ENCODE data around the gene HOXD10. TPM values are rescaled to one million over a fixed set of nuclear protein-coding genes. Genes with fewer than 3 reads are reported as not detected.

HOXD10 gene
- total RNA-seq, 1 donor from 2014 or later: 7.8 TPM

GRCh38 chr2:176122052-176122682 lies 5.6 kb downstream of the HOXD10 start:
- peak in 1 of 2 donors; percentile 95 for DNase-seq (ENCODE audit: low read depth in 2 of 2)

- peak in 1 of 2 donors; percentile 60 for DNase-seq (ENCODE audit: low read depth in 2 of 2)
Measured at GRCh38 chr2:176122683-176123410, 6.3 kb downstream of the HOXD10 start, which contains the start of gene HOXD9. TSS of gene HOXD9 (plus strand) at chr2:176122719. CDS start at chr2:176122769, 50 bp downstream.

DNA sequence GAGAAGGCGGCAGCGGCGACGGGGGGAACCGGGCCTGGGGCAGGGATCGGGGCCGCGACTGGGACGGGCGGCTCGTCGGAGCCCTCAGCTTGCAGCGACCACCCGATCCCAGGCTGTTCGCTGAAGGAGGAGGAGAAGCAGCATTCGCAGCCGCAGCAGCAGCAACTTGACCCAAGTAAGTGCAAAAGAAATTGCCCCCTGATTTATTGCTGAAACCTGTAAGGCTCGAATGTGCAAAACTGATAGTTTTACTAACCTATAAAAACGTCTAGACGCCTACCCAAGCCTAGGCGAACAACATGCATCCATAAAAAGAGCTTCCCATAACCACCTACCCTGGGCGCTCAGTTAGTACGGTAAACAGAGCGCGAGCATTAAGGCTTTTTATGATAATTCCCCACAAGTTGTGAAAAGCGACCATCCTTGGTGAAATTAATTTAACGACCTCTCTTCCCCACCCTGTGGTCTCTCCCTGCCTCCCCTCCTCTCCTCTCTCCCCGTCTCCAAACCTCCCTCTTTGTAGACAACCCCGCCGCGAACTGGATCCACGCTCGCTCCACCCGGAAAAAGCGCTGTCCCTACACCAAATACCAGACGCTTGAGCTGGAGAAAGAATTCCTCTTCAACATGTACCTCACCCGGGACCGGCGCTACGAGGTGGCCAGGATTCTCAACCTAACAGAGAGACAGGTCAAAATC lies 7.0 kb downstream of the HOXD10 start:
- peak in 1 of 2 donors; percentile 55 for DNase-seq (ENCODE audit: low read depth in 2 of 2)

- peak in 1 of 2 donors; percentile 50 for DNase-seq (ENCODE audit: low read depth in 2 of 2)
Measured at GRCh38 chr2:176124110-176124946, 7.8 kb downstream of the HOXD10 start.

GRCh38 chr2:176124947-176125771 lies 8.6 kb downstream of the HOXD10 start:
- peak in 1 of 2 donors; percentile 33 for DNase-seq (ENCODE audit: low read depth in 2 of 2)

GRCh38 chr2:176125772-176126054 lies 9.1 kb downstream of the HOXD10 start:
- peak in 1 of 2 donors; percentile 72 for DNase-seq (ENCODE audit: low read depth in 2 of 2)

DNA sequence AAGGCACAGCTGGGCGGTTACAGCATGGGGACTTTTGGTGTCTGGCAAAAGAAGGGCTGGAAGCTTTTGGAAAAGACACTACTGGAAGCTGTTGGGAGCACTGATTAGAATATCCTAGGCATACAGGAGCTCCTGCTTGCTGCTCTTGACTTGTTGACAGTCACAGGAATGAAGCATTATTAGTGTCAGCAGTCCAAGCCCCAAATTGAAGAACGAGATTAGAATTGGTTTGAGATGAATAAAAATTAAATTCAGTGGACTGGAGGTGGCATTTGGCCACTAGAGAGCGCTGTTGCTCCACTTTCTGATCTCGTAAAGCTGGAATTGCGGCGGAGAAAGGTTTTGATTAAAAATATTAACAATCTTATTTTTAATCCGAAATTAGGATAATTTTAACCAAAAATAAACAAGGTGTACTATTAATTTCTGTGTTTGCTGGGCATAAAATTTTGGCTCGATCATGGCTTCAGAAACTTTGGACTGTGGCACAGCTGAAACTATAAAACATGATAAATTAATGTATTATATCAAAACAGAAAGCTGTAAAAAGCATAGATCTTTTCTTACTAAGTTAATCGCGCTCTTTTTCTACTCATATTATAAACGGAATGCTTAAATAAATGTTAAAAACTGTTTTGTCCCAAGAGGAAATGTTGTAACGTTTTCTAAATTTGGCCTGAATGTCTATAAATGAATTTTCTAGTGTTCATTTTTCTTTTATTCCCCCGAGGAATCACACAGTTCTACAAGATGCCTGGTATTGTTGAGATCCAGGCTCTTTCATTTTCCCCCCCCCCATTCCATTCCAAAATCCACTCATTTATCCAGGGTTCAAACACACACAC lies 10.6 kb downstream of the HOXD10 start:
- peak; percentile 86 for DNase-seq (ENCODE audit: low read depth in 2 of 2)

DNA sequence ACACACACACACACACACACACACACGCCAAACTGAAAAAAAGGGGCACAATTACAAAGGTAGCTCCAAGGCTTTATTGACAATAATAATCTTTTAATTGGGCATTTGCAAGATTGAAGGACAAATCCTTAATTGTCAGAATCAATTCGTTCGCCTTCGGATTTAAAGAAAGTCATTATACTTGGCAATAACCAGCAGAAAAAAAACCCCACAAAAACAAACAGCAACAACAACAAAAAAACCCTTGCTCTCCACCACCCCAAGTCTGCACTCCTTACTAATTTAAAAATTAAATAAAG lies 11.1 kb downstream of the HOXD10 start:
- DNase-seq (ENCODE audit: low read depth in 2 of 2): no peak

GRCh38 chr2:176128172-176128981 lies 11.8 kb downstream of the HOXD10 start:
- peak in 1 of 2 donors; percentile 58 for DNase-seq (ENCODE audit: low read depth in 2 of 2)

GRCh38 chr2:176128982-176129796 lies 12.6 kb downstream of the HOXD10 start, which contains the start of gene HOXD8:
TSS of gene HOXD8 (plus strand) at chr2:176129705. CDS start at chr2:176130367, 662 bp downstream.
- DNase-seq (ENCODE audit: low read depth in 2 of 2): peak; percentile 88 to 96

GRCh38 chr2:176129813-176130146 lies 13.2 kb downstream of the HOXD10 start:
- DNase-seq (ENCODE audit: low read depth in 2 of 2): no peak

DNA sequence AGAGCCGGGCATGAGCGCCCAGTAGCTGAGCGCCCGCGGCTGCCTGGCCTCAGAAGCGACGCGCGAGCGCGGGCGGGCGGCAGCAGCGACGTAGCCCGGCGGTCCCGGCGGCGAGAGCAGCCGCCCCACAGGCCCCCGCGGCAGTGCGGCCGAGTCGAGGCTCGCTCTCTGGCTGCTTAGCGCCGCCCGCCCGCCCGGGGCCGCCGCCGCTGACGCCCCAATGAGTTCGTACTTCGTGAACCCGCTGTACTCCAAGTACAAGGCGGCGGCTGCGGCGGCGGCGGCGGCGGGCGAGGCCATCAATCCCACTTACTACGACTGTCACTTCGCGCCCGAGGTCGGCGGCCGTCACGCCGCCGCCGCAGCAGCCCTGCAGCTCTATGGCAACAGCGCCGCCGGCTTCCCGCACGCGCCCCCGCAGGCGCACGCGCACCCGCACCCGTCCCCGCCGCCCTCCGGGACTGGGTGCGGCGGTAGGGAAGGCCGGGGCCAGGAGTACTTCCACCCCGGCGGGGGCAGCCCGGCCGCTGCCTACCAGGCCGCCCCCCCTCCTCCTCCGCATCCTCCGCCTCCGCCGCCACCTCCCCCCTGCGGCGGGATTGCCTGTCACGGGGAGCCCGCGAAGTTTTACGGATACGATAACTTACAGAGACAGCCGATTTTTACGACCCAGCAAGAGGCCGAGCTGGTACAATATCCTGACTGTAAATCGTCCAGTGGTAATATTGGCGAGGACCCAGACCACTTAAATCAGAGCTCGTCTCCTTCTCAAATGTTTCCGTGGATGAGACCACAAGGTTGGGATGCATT lies 13.8 kb downstream of the HOXD10 start:
- DNase-seq (ENCODE audit: low read depth in 2 of 2): peak in 1 of 2 donors; percentile 85

DNA sequence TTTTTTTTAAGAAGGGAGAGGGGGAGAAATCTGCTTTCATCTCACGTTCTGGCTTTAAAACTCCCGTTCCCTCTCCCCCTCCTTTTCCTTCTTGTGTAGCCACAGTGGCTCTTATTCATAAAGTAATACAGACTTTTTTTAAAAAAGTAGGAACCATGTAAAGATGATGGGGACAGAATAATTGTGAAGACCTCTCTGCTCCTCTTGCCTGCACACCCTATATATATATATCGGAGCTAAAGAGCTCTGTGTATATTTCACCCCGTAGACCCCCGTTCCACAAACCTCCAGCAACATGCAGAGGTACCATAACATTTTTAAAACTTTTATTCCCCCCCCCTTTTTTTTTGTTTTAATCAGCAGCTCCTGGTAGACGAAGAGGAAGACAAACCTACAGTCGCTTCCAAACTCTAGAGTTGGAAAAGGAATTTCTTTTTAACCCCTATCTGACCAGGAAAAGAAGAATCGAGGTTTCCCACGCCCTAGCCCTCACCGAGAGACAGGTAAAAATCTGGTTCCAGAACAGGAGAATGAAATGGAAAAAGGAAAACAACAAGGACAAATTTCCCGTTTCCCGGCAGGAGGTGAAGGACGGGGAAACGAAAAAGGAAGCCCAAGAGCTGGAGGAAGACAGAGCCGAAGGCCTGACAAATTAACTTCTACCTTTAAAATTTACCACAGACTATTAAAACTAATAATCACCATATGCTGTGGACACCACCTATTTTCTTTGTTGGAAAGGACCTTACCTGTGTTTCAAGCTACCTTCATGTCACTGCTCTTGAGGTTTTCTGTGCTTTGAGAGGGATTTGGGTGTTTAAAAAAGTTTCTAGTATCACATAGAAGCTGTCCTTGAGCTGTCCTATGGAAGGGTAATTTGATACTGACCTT lies 14.6 kb downstream of the HOXD10 start:
- DNase-seq (ENCODE audit: low read depth in 2 of 2): peak in 1 of 2 donors; percentile 33

DNA sequence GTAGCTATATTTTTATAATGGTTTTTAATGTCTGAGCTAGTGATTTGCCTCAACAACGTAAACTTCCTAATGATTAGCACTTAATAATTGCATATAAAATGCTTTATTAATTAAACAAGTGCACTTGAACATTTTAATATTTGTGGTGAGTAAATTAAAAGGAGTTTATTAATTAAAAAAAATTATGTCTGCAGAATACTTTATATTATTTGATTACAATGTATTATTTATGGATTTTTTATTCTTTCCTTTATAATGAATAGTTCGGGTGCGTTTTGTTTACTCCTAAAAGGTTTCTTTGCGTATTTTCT lies 15.2 kb downstream of the HOXD10 start:
- DNase-seq (ENCODE audit: low read depth in 2 of 2): no peak

- peak in 1 of 2 donors; percentile 79 for DNase-seq (ENCODE audit: low read depth in 2 of 2)
Measured at GRCh38 chr2:176132205-176133171, 15.9 kb downstream of the HOXD10 start.
